ENCODE measurements around the gene CACUL1. TPM values are rescaled to one million over a fixed set of nuclear protein-coding genes. Genes with fewer than 3 reads are reported as not detected.
"Not testable (repeated sequence)": the region's sequence is repeated elsewhere in the genome, so short reads cannot be mapped to it uniquely, and the experiment has no call there.

Gene CACUL1
- total and polyA plus RNA-seq, 2 donors from 2014 or later = 5.3 to 39.3 TPM

- intact Hi-C loops (cut with DNase I) = no loop called here
- Histone ChIP-seq H3K9ac (ENCODE audit: low read length in 3 of 3) (no peak overlapping the region), H3K27me3 (ENCODE audit: control insufficient read depth, insufficient read depth, low read length) (no peaks in the 10 kb centered on the region), H3K9me3 (ENCODE audit: control insufficient read depth in 2 of 3, insufficient read depth in 1 of 3, low read length in 3 of 3) (no peaks in the 10 kb centered on the region), H3K27ac (ENCODE audit: low read depth in 2 of 2, low read length in 2 of 2) (no peak overlapping the region), H3K4me3 (ENCODE audit: low read length in 3 of 3) (no peak overlapping the region), H3K4me1 (ENCODE audit: control insufficient read depth in 2 of 3, insufficient read depth in 2 of 3, low read depth in 1 of 3, low read length in 3 of 3) (no peaks in the 10 kb centered on the region), H3K36me3 (ENCODE audit: control insufficient read depth in 2 of 3, insufficient read depth in 3 of 3, low read length in 3 of 3) (no peaks in the 10 kb centered on the region)
- TF ChIP-seq CTCF (IDR thresholded peaks at IDR 0.05; ENCODE audit: borderline replicate concordance, extremely low read depth, insufficient read depth) = no peak
- no peak for DNase-seq
- no peak for FAIRE-seq
These were observed 29.2 kb upstream of the CACUL1 start for GRCh38 chr10:118783776-118784545.

GRCh38 chr10:118782916-118783465 lies 28.2 kb upstream of the CACUL1 start:
- H3K36me3 ChIP-seq (ENCODE audit: control insufficient read depth in 2 of 3, insufficient read depth in 3 of 3, low read length in 3 of 3); FAIRE-seq; H3K9me3 ChIP-seq (ENCODE audit: control insufficient read depth in 2 of 3, insufficient read depth in 1 of 3, low read length in 3 of 3); intact Hi-C loops (cut with DNase I); H3K4me1 ChIP-seq (ENCODE audit: control insufficient read depth in 2 of 3, insufficient read depth in 2 of 3, low read depth in 1 of 3, low read length in 3 of 3); H3K4me3 ChIP-seq (ENCODE audit: low read length in 3 of 3); H3K27me3 ChIP-seq (ENCODE audit: control insufficient read depth, insufficient read depth, low read length); DNase-seq; H3K27ac ChIP-seq (ENCODE audit: low read depth in 2 of 2, low read length in 2 of 2); H3K9ac ChIP-seq (ENCODE audit: low read length in 3 of 3): not testable (repeated sequence)

GRCh38 chr10:118781541-118781940 lies 26.8 kb upstream of the CACUL1 start:
- H3K9ac ChIP-seq (ENCODE audit: low read length in 3 of 3) = no peak overlapping the region
- H3K27ac ChIP-seq (ENCODE audit: low read depth in 2 of 2, low read length in 2 of 2) = no peak overlapping the region
- no peaks in the 10 kb centered on the region for H3K4me1 ChIP-seq (ENCODE audit: control insufficient read depth in 2 of 3, insufficient read depth in 2 of 3, low read depth in 1 of 3, low read length in 3 of 3)
- H3K9me3 ChIP-seq (ENCODE audit: control insufficient read depth in 2 of 3, insufficient read depth in 1 of 3, low read length in 3 of 3) = no peaks in the 10 kb centered on the region
- DNase-seq (no peak), FAIRE-seq (no peak)
- no peaks in the 10 kb centered on the region for H3K27me3 ChIP-seq (ENCODE audit: control insufficient read depth, insufficient read depth, low read length)
- no peaks in the 10 kb centered on the region for H3K36me3 ChIP-seq (ENCODE audit: control insufficient read depth in 2 of 3, insufficient read depth in 3 of 3, low read length in 3 of 3)
- H3K4me3 ChIP-seq (ENCODE audit: low read length in 3 of 3) = no peak overlapping the region
- intact Hi-C loops (cut with DNase I) = no loop called here
- TF ChIP-seq CTCF (IDR thresholded peaks at IDR 0.05; ENCODE audit: borderline replicate concordance, extremely low read depth, insufficient read depth) = no peak

GRCh38 chr10:118778727-118779126 lies 24.0 kb upstream of the CACUL1 start:
- Histone ChIP-seq H3K9me3 (ENCODE audit: control insufficient read depth in 2 of 3, insufficient read depth in 1 of 3, low read length in 3 of 3) (no peaks in the 10 kb centered on the region), H3K36me3 (ENCODE audit: control insufficient read depth in 2 of 3, insufficient read depth in 3 of 3, low read length in 3 of 3) (no peaks in the 10 kb centered on the region), H3K9ac (ENCODE audit: low read length in 3 of 3) (no peak overlapping the region), H3K4me1 (ENCODE audit: control insufficient read depth in 2 of 3, insufficient read depth in 2 of 3, low read depth in 1 of 3, low read length in 3 of 3) (no peaks in the 10 kb centered on the region), H3K4me3 (ENCODE audit: low read length in 3 of 3) (no peak overlapping the region), H3K27me3 (ENCODE audit: control insufficient read depth, insufficient read depth, low read length) (no peaks in the 10 kb centered on the region), H3K27ac (ENCODE audit: low read depth in 2 of 2, low read length in 2 of 2) (no peak overlapping the region)
- FAIRE-seq = no peak
- no peak for DNase-seq
- intact Hi-C loops (cut with DNase I) = no loop called here
- TF ChIP-seq CTCF (IDR thresholded peaks at IDR 0.05; ENCODE audit: borderline replicate concordance, extremely low read depth, insufficient read depth) = no peak
